Activated CD4-positive, alpha-beta memory T cell treated with anti-CD3 and anti-CD28 coated beads, Interleukin-2, amount 10 ng/mL, durations not matched to agents 7 days and 5 days (primary cell): ENCODE data around the gene CCNJL. TPM values are rescaled to one million over a fixed set of nuclear protein-coding genes. Genes with fewer than 3 reads are reported as not detected.
"Not testable (repeated sequence)": the region's sequence is repeated elsewhere in the genome, so short reads cannot be mapped to it uniquely, and the experiment has no call there.

Experiments
- CTCF ChIA-PET: fragments of 350-600 bp; sonication (Branson Sonifier 250); formaldehyde crosslinking; loops from one replicate; lab custom pipeline; 2021; ENCODE audit warnings: antibody characterized with exemption, inconsistent platforms; lab: Charles Lee
- POLR2A ChIA-PET: fragments of 350-600 bp; sonication (Branson Sonifier 250); formaldehyde crosslinking; loops from one replicate; lab custom pipeline; 2021; ENCODE audit warnings: antibody characterized with exemption; lab: Charles Lee
- DNase-seq: peaks from one replicate; pipeline ENCODE4 v3.0.0-alpha.2; 2020
- H3K27ac Mint-ChIP-seq: one replicate; pipeline ENCODE4 v1.8.0; 2021; ENCODE audit warnings: mild to moderate bottlenecking, mixed read lengths
- H3K27me3 Mint-ChIP-seq: one replicate; pipeline ENCODE4 v1.8.0; 2021; ENCODE audit warnings: mixed read lengths
- H3K36me3 Mint-ChIP-seq: one replicate; pipeline ENCODE4 v1.8.0; 2021; ENCODE audit warnings: low read depth, mixed read lengths
- H3K4me1 Mint-ChIP-seq: one replicate; pipeline ENCODE4 v1.8.0; 2021; ENCODE audit warnings: mixed read lengths
- H3K4me3 Mint-ChIP-seq: one replicate; pipeline ENCODE4 v1.8.0; 2021; ENCODE audit warnings: mild to moderate bottlenecking, mixed read lengths
- H3K9me3 Mint-ChIP-seq: one replicate; pipeline ENCODE4 v1.8.0; 2021; ENCODE audit warnings: mixed read lengths
- total RNA-seq, 2 experiments: library from RNA; stranded (reverse); gene quantifications; one replicate each; pipeline ENCODE4 v1.2.3, GENCODE V29; 2021

CCNJL gene
- total RNA-seq, 2 experiments from 2014 or later = not detected

GRCh38 chr5:160349249-160349934 lies 37.0 kb upstream of the CCNJL start:
- CTCF ChIA-PET = no interaction called here
- Mint-ChIP-seq H3K36me3 (no peaks in the 10 kb centered on the region), H3K27me3 (peaks cover 3% of the 10 kb centered on the region), H3K9me3 (no peaks in the 10 kb centered on the region), H3K4me3 (no peak overlapping the region), H3K4me1 (no peaks in the 10 kb centered on the region), H3K27ac (no peak overlapping the region)
- DNase-seq = no peak
- POLR2A ChIA-PET = no interaction called here

- H3K27me3 Mint-ChIP-seq = peaks cover 5% of the 10 kb centered on the region
- ChIA-PET POLR2A (no interaction called here), CTCF (interaction anchor here (0.6 to 0.9 kb wide), 4 partner anchors 10 to 326 kb away, joined by 3 to 4 read pairs (median 4); no protein-coding TSS in a partner anchor)
- no peaks in the 10 kb centered on the region for H3K9me3 Mint-ChIP-seq
- no peak overlapping the region for H3K27ac Mint-ChIP-seq
- no peaks in the 10 kb centered on the region for H3K4me1 Mint-ChIP-seq
- H3K36me3 Mint-ChIP-seq = no peaks in the 10 kb centered on the region
- no peak overlapping the region for H3K4me3 Mint-ChIP-seq
- no peak for DNase-seq
These were observed 35.7 kb upstream of the CCNJL start for GRCh38 chr5:160348080-160348479.

- no peaks in the 10 kb centered on the region for H3K36me3 Mint-ChIP-seq
- no peak for DNase-seq
- ChIA-PET POLR2A (no interaction called here), CTCF (interaction anchor here (0.9 to 5.1 kb wide), 4 partner anchors 10 to 326 kb away, joined by 3 to 42 read pairs (median 4); partner anchors contain the start of gene C1QTNF2)
- H3K4me1 Mint-ChIP-seq = no peaks in the 10 kb centered on the region
- H3K27me3 Mint-ChIP-seq = peaks cover 5% of the 10 kb centered on the region
- H3K4me3 Mint-ChIP-seq = no peak overlapping the region
- H3K27ac Mint-ChIP-seq = no peak overlapping the region
- no peaks in the 10 kb centered on the region for H3K9me3 Mint-ChIP-seq
These were observed 35.1 kb upstream of the CCNJL start for GRCh38 chr5:160347448-160347847.

- peaks cover 11% of the 10 kb centered on the region for H3K4me1 Mint-ChIP-seq
- no peaks in the 10 kb centered on the region for H3K9me3 Mint-ChIP-seq
- H3K27ac Mint-ChIP-seq = no peak overlapping the region
- peaks cover 2% of the 10 kb centered on the region for H3K27me3 Mint-ChIP-seq
- no peak for DNase-seq
- CTCF ChIA-PET = interaction anchor here (0.9 to 5.1 kb wide), 4 partner anchors 48 to 331 kb away, joined by 3 to 42 read pairs (median 8); no protein-coding TSS in a partner anchor
- no peak overlapping the region for H3K4me3 Mint-ChIP-seq
- H3K36me3 Mint-ChIP-seq = no peaks in the 10 kb centered on the region
- POLR2A ChIA-PET = no interaction called here
These were observed 30.1 kb upstream of the CCNJL start for GRCh38 chr5:160342413-160342941.

GRCh38 chr5:160341309-160341870 lies 29.0 kb upstream of the CCNJL start:
- no peak overlapping the region for H3K27ac Mint-ChIP-seq
- CTCF ChIA-PET = interaction anchor here (3.8 kb wide), 1 partner anchor 49 kb away, joined by 14 read pairs; no protein-coding TSS in a partner anchor
- H3K4me3 Mint-ChIP-seq = no peak overlapping the region
- H3K36me3 Mint-ChIP-seq = no peaks in the 10 kb centered on the region
- H3K4me1 Mint-ChIP-seq = peaks cover 11% of the 10 kb centered on the region
- POLR2A ChIA-PET = no interaction called here
- peaks cover 5% of the 10 kb centered on the region for H3K27me3 Mint-ChIP-seq
- no peak for DNase-seq
- H3K9me3 Mint-ChIP-seq = no peaks in the 10 kb centered on the region

GRCh38 chr5:160340513-160340912 lies 28.1 kb upstream of the CCNJL start:
- POLR2A ChIA-PET, H3K27me3 Mint-ChIP-seq: not testable (repeated sequence)
- CTCF ChIA-PET = interaction anchor here (0.7 kb wide), 1 partner anchor 319 kb away, joined by 3 read pairs; no protein-coding TSS in a partner anchor

GRCh38 chr5:160339406-160340130 lies 27.2 kb upstream of the CCNJL start:
- Mint-ChIP-seq H3K27ac (no peak overlapping the region), H3K27me3 (peaks cover 5% of the 10 kb centered on the region), H3K36me3 (no peaks in the 10 kb centered on the region), H3K9me3 (no peaks in the 10 kb centered on the region), H3K4me1 (peaks cover 11% of the 10 kb centered on the region), H3K4me3 (no peak overlapping the region)
- CTCF ChIA-PET = interaction anchor here (0.9 kb wide), 1 partner anchor 357 kb away, joined by 3 read pairs; no protein-coding TSS in a partner anchor
- DNase-seq = no peak
- POLR2A ChIA-PET = no interaction called here

More at GRCh38 chr5:160340513-160340912, 28.1 kb upstream of the CCNJL start:
- not testable (repeated sequence) for H3K36me3 Mint-ChIP-seq, H3K9me3 Mint-ChIP-seq, H3K27ac Mint-ChIP-seq, H3K4me3 Mint-ChIP-seq, DNase-seq
- peaks cover 11% of the 10 kb centered on the region for H3K4me1 Mint-ChIP-seq

GRCh38 chr5:160334716-160335115 lies 22.4 kb upstream of the CCNJL start:
- POLR2A ChIA-PET, DNase-seq, H3K4me1 Mint-ChIP-seq, H3K27me3 Mint-ChIP-seq, H3K4me3 Mint-ChIP-seq, H3K9me3 Mint-ChIP-seq, H3K36me3 Mint-ChIP-seq, H3K27ac Mint-ChIP-seq, CTCF ChIA-PET: not testable (repeated sequence)

- POLR2A ChIA-PET = no interaction called here
- DNase-seq = no peak
- Mint-ChIP-seq H3K27me3 (peaks cover 8% of the 10 kb centered on the region), H3K4me1 (no peaks in the 10 kb centered on the region), H3K4me3 (no peak overlapping the region), H3K36me3 (no peaks in the 10 kb centered on the region), H3K27ac (no peak overlapping the region), H3K9me3 (no peaks in the 10 kb centered on the region)
- CTCF ChIA-PET = no interaction called here
These were observed 21.4 kb upstream of the CCNJL start for GRCh38 chr5:160333721-160334120.

GRCh38 chr5:160330212-160330611 lies 17.8 kb upstream of the CCNJL start:
- H3K4me1 Mint-ChIP-seq = no peaks in the 10 kb centered on the region
- H3K4me3 Mint-ChIP-seq = no peak overlapping the region
- ChIA-PET CTCF (no interaction called here), POLR2A (no interaction called here)
- H3K27ac Mint-ChIP-seq = no peak overlapping the region
- no peaks in the 10 kb centered on the region for H3K36me3 Mint-ChIP-seq
- peaks cover 9% of the 10 kb centered on the region for H3K27me3 Mint-ChIP-seq
- no peaks in the 10 kb centered on the region for H3K9me3 Mint-ChIP-seq
- no peak for DNase-seq

- POLR2A ChIA-PET = no interaction called here
- Mint-ChIP-seq H3K9me3 (no peaks in the 10 kb centered on the region), H3K4me3 (no peak overlapping the region), H3K27me3 (peaks cover 4% of the 10 kb centered on the region), H3K4me1 (no peaks in the 10 kb centered on the region), H3K27ac (no peak overlapping the region), H3K36me3 (no peaks in the 10 kb centered on the region)
- DNase-seq = no peak
- CTCF ChIA-PET = no interaction called here
These were observed 15.5 kb upstream of the CCNJL start for GRCh38 chr5:160327818-160328217.

GRCh38 chr5:160326981-160327380 lies 14.6 kb upstream of the CCNJL start:
- no peak overlapping the region for H3K27ac Mint-ChIP-seq
- no peaks in the 10 kb centered on the region for H3K36me3 Mint-ChIP-seq
- CTCF ChIA-PET = no interaction called here
- H3K9me3 Mint-ChIP-seq = no peaks in the 10 kb centered on the region
- POLR2A ChIA-PET = no interaction called here
- H3K4me1 Mint-ChIP-seq = no peaks in the 10 kb centered on the region
- no peak overlapping the region for H3K4me3 Mint-ChIP-seq
- peaks cover 4% of the 10 kb centered on the region for H3K27me3 Mint-ChIP-seq
- no peak for DNase-seq

- Mint-ChIP-seq H3K9me3 (no peaks in the 10 kb centered on the region), H3K27me3 (peaks cover 4% of the 10 kb centered on the region), H3K27ac (no peak overlapping the region), H3K4me1 (no peaks in the 10 kb centered on the region), H3K36me3 (no peaks in the 10 kb centered on the region), H3K4me3 (no peak overlapping the region)
- DNase-seq = no peak
- ChIA-PET POLR2A (no interaction called here), CTCF (interaction anchor here (1.2 kb wide), 1 partner anchor 20 kb away, joined by 3 read pairs; no protein-coding TSS in a partner anchor)
These were observed 13.4 kb upstream of the CCNJL start for GRCh38 chr5:160325716-160326115.
